ENCODE results near the gene FUOM.

FUOM gene

DNA sequence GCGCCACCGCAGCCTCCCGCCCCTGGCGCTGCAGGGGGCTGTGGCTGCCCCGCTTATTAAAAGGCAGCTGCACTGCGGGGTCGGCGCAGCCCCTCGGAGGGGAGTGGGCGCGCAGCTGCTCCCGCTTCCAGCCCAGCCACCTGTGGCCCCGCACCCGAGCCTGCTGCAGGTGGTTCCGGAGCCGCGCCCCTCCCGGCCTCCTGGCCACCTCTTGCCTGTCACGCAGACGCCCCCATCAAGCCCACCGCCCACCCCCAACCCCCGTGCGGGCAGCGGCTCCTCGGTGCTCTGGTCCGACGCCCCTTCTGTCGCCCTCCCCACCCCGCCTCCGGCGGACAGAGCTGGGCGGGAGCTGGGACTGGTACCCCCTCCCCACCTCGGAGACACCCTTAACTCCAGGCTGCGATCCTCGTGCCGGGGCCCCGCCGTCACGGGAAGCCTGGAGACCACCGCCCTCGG lies 21.7 kb downstream of the FUOM start:
- TF ChIP-seq, protein P1, sequence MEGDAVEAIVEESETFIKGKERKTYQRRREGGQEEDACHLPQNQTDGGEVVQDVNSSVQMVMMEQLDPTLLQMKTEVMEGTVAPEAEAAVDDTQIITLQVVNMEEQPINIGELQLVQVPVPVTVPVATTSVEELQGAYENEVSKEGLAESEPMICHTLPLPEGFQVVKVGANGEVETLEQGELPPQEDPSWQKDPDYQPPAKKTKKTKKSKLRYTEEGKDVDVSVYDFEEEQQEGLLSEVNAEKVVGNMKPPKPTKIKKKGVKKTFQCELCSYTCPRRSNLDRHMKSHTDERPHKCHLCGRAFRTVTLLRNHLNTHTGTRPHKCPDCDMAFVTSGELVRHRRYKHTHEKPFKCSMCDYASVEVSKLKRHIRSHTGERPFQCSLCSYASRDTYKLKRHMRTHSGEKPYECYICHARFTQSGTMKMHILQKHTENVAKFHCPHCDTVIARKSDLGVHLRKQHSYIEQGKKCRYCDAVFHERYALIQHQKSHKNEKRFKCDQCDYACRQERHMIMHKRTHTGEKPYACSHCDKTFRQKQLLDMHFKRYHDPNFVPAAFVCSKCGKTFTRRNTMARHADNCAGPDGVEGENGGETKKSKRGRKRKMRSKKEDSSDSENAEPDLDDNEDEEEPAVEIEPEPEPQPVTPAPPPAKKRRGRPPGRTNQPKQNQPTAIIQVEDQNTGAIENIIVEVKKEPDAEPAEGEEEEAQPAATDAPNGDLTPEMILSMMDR (IDR thresholded peaks at IDR 0.05; ENCODE audit: low read depth, low read length, missing control alignments), result no peak
- no peak for DNase-seq (ENCODE audit: extremely low read depth, low read depth)
- H3K4me3 ChIP-seq (replicated peaks; ENCODE audit: low read depth, low read length), result no peak overlapping the region

DNA sequence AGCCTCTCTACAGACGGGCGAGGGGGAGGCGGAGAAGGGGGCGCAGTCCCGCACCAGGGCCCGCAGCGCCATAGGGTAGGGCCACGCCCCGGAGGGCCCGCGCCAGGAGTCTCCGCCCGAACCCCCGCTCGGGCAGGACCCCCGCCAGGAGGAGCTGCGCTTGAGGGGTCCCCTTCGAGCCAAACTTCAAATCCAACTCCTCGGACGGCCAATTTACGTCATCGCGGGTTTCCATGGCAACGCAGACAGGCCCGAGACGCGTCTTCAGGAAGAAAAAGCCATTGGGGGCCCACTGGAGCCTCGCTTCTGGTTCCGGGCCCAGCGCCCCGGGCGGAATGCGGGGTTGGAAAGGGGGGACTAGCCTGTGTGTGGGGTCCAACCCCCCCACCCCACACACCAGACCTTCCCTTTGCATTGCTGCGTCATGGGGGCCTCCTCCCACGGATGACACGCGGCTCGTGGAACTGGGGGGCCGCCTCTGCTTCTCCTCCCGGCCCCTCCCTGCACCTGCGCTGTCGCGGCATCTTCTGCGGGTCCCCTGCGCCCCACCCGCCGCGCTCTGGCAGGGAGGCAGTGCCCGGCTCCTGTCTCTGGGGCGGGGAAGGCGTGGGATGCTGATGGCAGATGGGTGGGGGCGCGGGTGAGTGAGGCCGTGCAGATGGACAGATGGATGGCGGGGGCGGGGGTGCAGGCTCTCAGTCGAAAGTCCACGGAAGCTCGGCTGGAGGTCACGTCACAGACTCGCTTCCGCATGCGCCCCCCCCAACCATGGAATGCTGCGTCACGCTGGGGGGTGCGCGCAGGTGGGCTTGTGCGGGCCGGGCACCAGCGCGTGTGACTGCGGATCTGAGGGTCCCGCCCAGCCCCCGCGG lies 22.3 kb downstream of the FUOM start:
- peak; percentile 33 for DNase-seq (ENCODE audit: extremely low read depth, low read depth)
- H3K4me3 ChIP-seq (replicated peaks; ENCODE audit: low read depth, low read length), result peak overlapping the region; percentile 32
- TF ChIP-seq, protein P1 (IDR thresholded peaks at IDR 0.05; ENCODE audit: low read depth, low read length, missing control alignments), result no peak

DNA sequence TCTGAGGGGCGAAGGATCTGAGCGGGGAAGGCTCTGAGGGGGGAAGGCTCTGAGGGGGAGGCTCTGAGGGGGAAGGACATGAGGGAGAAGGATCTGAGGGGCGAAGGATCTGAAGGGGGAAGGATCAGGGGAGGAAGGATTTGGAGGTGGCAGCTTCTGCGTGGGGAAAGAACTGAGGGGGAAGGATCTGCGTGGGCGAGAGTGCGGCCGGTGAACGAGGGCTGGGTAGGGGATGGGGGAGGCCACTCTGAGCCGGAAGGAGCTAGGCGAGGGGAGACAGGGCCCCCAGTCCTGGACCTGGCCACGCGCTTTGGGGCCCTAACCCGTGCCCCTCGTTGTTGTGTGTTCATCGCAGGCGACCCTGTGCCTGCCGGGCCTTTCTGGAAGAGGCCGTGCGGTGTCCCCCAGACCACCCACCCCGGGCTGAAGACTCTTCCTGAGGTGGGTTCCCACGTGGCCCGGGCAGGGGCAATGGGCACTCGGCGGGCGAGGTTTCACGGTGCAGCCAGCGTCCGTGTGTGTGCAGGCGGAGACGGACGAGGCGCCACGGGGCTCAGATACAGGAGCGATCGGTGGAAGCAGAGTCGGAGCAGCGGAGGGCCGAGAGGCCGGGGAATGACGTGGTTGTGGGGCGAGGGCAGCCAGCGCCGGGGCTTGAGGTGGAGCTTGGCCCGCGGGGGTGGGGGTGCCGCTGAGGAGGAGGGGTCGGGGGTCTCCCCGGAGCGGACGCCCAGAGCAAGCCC lies 23.1 kb downstream of the FUOM start:
- TF ChIP-seq, protein P1 (IDR thresholded peaks at IDR 0.05; ENCODE audit: low read depth, low read length, missing control alignments), result no peak
- H3K4me3 ChIP-seq (replicated peaks; ENCODE audit: low read depth, low read length), result peak overlapping the region; percentile 32
- no peak for DNase-seq (ENCODE audit: extremely low read depth, low read depth)

DNA sequence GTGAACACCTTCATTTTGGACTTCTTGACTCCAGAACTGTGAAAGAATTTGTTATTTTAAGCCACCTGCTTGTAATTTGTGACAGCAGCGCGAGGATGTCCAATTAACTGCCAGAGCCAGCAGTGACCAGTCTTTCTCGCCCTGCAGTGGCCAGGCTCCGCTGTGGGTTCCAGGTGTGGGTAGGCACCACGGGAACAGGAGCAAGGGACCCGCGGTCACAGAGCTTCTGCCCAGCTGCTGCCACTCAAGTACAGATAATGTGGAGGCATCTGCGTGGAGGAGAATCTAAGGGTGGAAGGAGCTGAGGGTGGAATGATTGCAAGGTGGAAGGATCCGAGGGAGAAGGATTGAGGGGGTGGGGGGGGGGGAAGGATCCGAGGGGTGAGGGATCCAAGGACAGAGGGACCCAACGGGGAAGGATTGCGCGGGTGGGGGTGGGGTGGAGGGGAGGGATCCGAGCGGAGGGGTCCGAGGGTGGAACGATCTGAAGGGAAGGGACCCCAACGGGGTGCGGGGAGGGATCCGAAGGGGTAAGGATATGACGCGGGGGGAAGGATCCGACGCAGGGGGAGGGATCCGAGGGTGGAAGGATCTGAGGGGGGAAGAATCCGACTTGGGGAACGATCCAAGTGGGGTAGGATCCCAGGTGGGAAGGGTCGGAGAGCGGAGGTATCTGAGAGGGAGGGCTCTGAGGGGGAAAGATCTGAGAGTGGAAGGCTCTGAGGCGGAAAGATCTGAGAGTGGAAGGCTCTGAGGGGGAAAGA lies 24.7 kb downstream of the FUOM start:
- no peak overlapping the region for H3K4me3 ChIP-seq (replicated peaks; ENCODE audit: low read depth, low read length)
- no peak for DNase-seq (ENCODE audit: extremely low read depth, low read depth)
- TF ChIP-seq, protein P1 (IDR thresholded peaks at IDR 0.05; ENCODE audit: low read depth, low read length, missing control alignments), result no peak

DNA sequence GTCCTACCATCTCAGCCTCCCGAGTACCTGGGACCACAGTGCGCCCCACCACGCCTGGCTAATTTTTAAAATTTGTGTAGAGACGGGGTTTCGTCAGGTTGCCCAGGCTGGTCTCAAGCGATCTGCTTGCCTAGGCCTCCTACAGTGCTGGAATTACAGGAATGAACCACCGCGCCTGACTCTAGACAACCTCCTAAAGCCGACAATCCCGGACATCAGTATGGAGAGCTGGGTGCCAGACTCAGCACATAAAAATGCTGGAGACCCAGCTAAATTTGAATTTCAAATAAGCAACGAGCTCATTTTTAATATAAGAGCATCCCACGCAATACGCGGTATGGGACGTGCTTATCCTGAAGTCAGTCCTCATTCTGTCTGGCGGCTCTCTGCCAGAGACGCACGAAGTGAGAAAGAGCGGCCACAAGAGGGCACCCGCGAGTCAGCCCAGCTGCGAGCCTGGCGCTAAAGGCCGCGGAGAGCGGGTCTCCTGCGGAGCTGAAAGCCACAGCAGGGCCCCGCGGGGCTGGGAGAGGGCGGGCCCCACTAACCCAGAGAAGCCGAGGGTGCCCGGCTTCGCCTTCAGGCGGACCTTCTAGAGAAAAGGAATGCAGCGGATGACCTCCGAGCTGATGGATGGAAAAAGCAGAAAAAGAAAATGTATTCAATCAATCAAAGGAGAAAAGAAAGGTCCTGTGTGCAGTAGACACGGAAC lies 28.2 kb downstream of the FUOM start:
- H3K4me3 ChIP-seq (replicated peaks; ENCODE audit: low read depth, low read length), result no peak overlapping the region
- DNase-seq (ENCODE audit: extremely low read depth, low read depth), result no peak
- TF ChIP-seq, protein P1 (IDR thresholded peaks at IDR 0.05; ENCODE audit: low read depth, low read length, missing control alignments), result peak; percentile 95
